NCI-H128 (cell line): ENCODE results near the gene NKD1.

Experiments
- DNase-seq: peaks from one replicate; lab custom pipeline; 2025; ENCODE audit not compliant: unreplicated experiment; lab: John Stamatoyannopoulos, UW

The NKD1 gene

GRCh38 chr16:50640391-50640790 lies 92.2 kb downstream of the NKD1 start:
- DNase-seq, result no peak

GRCh38 chr16:50640919-50641817 lies 93.0 kb downstream of the NKD1 start:
- DNase-seq, result no peak

- DNase-seq, result no peak
Observed at GRCh38 chr16:50641818-50642187, 93.6 kb downstream of the NKD1 start.

GRCh38 chr16:50642349-50642748 lies 94.2 kb downstream of the NKD1 start:
- no peak for DNase-seq

- no peak for DNase-seq
Observed at GRCh38 chr16:50643192-50643591, 95.0 kb downstream of the NKD1 start.

- DNase-seq, result no peak
Observed at GRCh38 chr16:50644245-50644644, 96.0 kb downstream of the NKD1 start.

GRCh38 chr16:50644729-50645128 lies 96.5 kb downstream of the NKD1 start:
- no peak for DNase-seq

GRCh38 chr16:50645563-50646220 lies 97.5 kb downstream of the NKD1 start:
- no peak for DNase-seq

- DNase-seq, result no peak
Observed at GRCh38 chr16:50646345-50646744, 98.1 kb downstream of the NKD1 start.

GRCh38 chr16:50651835-50652438 lies 103.7 kb downstream of the NKD1 start:
- DNase-seq, result no peak

- DNase-seq, result no peak
Observed at GRCh38 chr16:50652836-50653425, 104.7 kb downstream of the NKD1 start.

- DNase-seq, result no peak
Observed at GRCh38 chr16:50653633-50654519, 105.7 kb downstream of the NKD1 start.

GRCh38 chr16:50655558-50656055 lies 107.4 kb downstream of the NKD1 start:
- no peak for DNase-seq

- DNase-seq, result no peak
Observed at GRCh38 chr16:50657241-50657640, 109.0 kb downstream of the NKD1 start.

- DNase-seq, result no peak
Observed at GRCh38 chr16:50659806-50660205, 111.6 kb downstream of the NKD1 start.

GRCh38 chr16:50662306-50662940 lies 114.2 kb downstream of the NKD1 start:
- no peak for DNase-seq

- no peak for DNase-seq
Observed at GRCh38 chr16:50664270-50664669, 116.1 kb downstream of the NKD1 start.

- peak; percentile 19 for DNase-seq
Observed at GRCh38 chr16:50665128-50665878, 117.1 kb downstream of the NKD1 start.
